HUES6 (cell line): Measurements from ENCODE around the gene ASCC1.

Experiments used
- H3K27ac ChIP-seq: 2 replicates; pipeline ENCODE4 v1.7.0; 2013; ENCODE audit warnings: low read depth, mild to moderate bottlenecking, low read length, inconsistent platforms
- H3K27me3 ChIP-seq: 2 replicates; pipeline ENCODE4 v1.6.1; 2013; ENCODE audit warnings: low read length; ENCODE audit not compliant: control insufficient read depth, insufficient read depth
- H3K36me3 ChIP-seq: 2 replicates; pipeline ENCODE4 v1.6.1; 2013; ENCODE audit warnings: low read length; ENCODE audit not compliant: control insufficient read depth, insufficient read depth
- H3K4me1 ChIP-seq: 2 replicates; pipeline ENCODE4 v1.6.1; 2013; ENCODE audit warnings: low read length; ENCODE audit not compliant: control insufficient read depth, insufficient read depth
- H3K4me3 ChIP-seq: 2 replicates; pipeline ENCODE4 v1.5.1; 2013; ENCODE audit warnings: low read depth, low read length
- H3K9ac ChIP-seq: one replicate; pipeline ENCODE4 v1.6.1; 2013; ENCODE audit warnings: mild to moderate bottlenecking, low read length
- H3K9me3 ChIP-seq: 2 replicates; pipeline ENCODE4 v1.6.1; 2013; ENCODE audit warnings: low read depth, low read length; ENCODE audit not compliant: control insufficient read depth, insufficient read depth

The ASCC1 gene

DNA sequence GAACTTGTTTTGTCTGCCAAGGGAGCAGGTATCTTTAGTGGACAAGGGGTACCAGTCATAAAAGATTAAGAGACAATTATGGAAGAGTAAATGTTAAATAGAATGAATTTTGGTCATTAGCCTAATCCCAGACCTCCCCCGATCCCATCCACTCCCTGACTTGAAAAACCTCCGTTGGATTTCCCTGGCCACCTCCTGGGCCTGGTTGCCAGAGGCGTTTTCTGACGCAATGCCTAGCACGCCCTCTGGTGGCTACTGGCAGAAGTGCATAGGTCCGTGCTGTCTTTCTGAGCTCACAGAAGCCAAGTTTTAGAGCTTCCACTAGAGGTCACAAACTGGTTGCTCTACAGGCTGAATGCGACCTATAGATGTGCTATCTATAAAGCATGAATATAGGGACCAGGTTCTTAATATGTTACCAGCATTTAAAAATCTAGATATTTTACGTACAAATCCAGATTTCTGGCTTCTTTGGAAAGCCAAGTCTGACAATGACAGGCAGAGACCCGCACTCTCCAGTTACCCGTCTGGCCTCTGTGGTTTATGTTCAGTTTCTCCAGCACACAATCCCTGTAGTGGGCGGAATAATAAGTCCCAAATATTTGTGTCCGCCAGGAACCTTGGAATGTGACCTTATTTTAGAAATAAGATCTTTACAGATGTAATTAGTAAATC, 167.5 kb downstream of the ASCC1 start:
- no peak overlapping the region for H3K4me3 ChIP-seq
- peaks cover 3% of the 10 kb centered on the region for H3K4me1 ChIP-seq
- no peak overlapping the region for H3K9ac ChIP-seq
- H3K27ac ChIP-seq, result no peak overlapping the region
- peaks cover 3% of the 10 kb centered on the region; the same call in 1 of the 2 replicates for H3K9me3 ChIP-seq
- no peaks in the 10 kb centered on the region for H3K36me3 ChIP-seq
- H3K27me3 ChIP-seq, result no peaks in the 10 kb centered on the region
